ENCODE data around the gene LTBP2.
"Not testable (repeated sequence)": the region's sequence is repeated elsewhere in the genome, so short reads cannot be mapped to it uniquely, and the experiment has no call there.

Gene LTBP2

DNA sequence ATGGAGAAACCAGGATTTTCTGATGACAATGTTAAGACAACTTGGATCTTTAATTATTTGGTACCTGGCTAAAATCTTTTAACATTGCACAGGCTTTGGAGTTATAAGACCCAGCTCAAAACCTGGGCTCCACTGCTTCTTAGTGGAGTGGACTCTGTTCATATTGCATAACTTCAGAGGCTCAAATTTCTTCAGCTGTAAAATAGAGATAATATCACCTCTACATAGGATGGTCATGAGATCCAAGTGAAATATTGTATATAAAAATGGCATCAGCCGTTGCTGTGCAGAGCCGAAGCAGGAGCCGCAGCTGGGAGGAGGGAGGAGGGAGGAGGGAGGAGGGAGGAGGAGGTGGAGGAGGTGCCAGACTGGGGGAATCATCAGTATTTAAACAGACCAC is 129.5 kb downstream of the LTBP2 start:
- no peak for DNase-seq (ENCODE audit: low read depth)

DNA sequence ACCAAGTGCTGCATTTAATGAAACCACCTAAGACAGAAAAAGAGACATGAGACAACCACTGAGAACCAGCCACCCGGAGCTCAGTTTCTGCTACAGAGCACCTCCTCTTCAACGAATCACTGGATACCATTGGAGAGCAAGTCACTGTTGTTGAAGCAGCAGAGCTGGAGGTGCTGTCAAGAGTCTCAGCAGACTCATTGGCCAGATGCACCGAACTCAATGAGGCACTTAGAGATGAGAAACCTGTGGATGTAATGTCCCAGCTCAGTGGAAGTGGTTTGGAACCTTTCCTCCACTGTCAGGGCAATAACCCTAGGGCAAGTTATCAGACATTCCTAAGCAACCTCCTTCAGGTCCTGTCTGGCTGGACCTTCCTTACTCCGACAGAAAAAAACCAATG is 132.0 kb downstream of the LTBP2 start:
- DNase-seq (ENCODE audit: low read depth) = no peak

DNA sequence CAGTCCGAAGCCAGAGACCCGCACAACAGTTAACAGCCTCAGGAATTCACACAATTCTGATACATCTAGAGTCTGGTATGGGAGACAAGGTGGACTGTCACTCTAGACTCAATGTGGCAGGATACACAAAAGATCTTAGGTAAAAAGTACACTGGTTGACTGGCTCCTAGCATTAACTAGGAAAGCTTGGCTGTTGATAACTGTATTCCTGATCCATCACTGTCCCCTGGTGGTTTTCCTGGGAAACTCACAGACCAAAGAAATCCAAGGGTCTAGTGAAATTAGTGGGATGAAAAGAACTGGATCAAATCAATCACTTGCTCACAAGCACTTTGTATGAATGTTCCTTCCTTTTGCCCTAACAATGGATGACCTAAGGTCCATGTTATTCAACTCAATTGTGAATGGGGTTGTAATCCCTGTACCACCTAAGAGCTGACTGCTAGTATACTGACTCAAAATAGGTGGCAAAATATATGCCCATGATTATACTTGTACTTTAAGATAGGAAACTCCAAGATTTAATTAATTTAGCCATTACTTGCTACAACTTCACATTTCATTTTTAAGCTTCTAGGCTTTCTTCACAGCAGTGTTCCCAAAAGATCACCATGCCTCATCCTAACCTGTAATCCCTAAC is 132.9 kb downstream of the LTBP2 start:
- peak; percentile 58 for DNase-seq (ENCODE audit: low read depth)

DNA sequence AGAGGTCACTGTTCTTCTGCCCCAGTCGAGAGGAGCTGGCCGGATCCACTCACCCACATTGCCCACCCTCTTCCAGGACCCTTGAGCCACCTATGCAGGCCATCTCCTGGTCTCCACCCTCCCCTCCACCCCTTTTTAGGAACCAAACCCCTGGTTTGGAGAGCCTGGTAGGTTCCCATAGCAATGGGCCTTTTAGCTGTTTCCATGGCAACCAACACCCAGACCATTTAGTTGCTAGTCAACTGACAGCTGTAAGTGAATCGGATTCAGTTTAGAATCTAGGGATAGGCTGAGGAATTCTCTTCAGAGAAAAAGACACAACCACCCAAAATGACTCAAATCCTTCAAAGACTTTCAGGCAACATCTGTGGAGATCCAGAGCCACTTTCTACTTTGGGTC is 135.4 kb downstream of the LTBP2 start:
- DNase-seq (ENCODE audit: low read depth) = no peak

DNA sequence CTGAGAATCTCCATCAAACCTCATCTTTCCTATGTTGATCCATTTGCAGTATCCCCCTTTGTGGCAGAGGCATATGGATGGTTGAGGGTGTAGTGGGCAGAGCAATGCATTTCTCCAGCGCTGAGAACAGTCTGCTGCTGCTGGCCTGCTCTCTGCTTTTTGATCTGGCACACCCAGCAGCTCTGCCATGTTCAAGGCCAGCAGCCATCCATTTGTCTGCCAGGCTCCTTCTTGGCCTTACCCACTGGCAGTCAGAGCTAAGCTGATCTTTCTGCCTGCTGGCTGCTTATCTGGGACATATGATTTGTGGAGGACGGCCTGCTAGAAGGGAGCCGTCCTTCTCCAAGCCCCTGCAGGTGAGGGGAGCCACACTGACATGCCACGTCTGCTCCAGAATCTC is 135.9 kb downstream of the LTBP2 start:
- DNase-seq (ENCODE audit: low read depth) = no peak

DNA sequence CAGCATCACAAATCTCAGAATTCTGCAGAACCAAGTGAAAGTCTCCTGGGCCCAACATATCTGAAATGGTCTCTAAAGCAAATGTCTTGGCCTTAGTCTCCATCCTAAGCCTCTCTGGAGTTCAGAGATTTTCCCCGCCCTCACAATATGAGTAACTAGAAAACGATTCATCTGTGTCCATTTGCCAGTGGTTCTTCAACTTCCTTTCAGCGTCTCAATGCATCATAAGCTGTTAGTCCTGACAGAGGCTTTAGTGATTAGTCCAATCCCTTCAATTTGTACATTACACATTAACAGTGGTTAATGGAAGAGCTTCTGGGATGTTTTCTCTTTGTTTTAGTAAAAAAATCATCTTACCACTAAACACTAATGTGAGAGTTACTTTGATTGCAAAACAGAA is 136.4 kb downstream of the LTBP2 start:
- DNase-seq (ENCODE audit: low read depth) = peak; percentile 88

DNA sequence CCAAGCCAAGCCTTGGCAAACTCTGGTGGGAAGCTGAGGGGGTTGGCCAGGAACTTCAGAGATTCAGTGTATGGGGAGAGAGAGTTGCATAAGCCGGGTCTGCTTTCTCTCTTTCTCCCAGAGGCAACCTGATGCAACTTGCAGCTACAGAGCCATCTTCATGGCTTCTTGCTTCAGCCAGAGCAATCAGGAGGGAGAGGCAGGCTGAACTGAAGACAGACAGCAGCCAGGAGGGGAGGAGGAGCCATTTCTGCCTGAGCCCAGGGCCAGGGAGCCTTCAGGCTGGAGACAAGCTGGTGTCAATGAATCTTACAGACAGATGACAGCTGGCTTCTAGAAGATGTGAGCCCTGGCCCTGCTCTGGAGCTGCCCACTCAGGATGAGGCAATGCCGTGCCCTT is 137.7 kb downstream of the LTBP2 start:
- no peak for DNase-seq (ENCODE audit: low read depth)

DNA sequence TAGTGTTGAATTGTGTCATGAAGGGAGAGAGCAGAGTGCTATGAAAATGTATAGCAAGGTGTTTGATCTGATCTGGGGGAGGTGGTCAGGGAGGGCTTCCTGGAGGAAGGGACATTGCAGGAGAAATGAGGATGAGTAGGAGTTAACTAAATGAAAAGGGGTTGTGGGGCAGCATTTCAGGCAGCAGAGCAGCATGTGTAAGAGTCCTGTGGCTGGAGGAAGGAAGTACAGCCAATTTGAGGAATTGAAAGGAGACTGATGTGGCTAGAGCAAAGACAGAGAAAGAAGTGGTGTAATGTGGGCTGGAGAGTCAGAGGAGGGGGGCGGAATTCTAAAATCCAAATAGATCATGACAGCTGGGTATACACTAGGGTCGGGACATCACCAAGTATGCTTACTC is 139.4 kb downstream of the LTBP2 start:
- no peak for DNase-seq (ENCODE audit: low read depth)

DNA sequence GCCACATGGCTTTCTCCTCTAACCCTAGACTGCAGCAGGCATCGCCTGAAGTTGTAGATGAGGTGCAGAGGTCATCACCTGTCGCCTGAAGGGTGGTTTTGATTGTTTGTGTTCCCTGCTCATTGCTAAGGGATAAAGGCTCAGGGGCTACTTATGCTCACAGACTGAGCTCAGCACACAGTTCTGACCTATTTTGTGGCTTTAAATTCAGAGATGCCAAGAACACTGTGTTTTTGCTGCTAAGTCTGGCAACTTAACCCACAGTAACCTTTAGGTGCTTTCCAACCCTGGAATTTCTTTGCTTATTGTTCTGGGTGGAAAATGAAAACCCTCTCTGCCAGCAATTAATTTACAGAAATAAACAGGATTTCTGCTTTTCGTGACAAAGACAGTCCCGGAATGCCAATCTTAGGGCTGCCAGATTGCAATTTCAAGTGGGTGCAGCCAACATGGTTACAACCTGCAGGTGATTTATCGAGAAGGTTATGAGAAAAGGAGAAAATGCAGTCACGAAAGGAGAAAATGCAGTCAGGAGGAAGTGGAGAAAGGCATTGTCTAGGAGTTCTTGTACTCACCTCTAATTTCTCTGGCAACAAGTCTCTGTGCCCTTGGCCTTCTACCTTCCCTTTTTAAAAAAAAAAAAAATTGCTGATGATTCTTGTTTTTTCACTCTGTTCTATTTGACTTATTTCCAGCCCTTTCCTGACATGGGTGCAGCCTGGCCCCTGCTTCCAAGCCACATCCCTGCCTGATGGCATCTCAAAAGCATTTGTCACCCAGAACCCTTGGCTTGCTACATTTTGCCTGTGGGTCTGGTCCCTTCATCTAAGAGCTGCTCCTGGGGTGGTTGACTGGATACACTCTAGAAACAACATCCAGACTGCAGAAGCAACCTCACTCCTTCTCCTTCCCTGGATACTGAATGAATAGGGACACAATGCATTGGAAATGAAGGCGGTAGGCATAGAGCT is 142.2 kb downstream of the LTBP2 start:
- no peak for DNase-seq (ENCODE audit: low read depth)

DNA sequence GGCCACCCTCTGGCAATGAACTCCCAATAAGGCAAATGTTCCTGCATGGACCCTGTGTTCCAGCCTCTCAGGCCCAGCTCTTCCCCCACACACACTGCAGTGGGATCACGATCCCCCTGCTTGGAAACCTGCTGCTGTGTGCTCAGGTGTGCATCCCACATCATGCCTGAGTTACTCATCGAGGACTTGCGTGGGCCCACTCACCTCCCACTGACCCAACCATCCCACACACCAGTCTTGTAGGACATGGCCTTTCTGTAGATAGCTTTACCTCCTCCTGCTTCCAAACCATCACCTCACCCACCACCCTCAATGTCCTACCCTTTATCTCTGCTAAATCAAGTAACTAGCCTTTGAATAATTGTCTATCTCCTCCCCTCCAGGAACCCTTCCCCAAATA is 143.5 kb downstream of the LTBP2 start:
- DNase-seq (ENCODE audit: low read depth) = no peak

DNA sequence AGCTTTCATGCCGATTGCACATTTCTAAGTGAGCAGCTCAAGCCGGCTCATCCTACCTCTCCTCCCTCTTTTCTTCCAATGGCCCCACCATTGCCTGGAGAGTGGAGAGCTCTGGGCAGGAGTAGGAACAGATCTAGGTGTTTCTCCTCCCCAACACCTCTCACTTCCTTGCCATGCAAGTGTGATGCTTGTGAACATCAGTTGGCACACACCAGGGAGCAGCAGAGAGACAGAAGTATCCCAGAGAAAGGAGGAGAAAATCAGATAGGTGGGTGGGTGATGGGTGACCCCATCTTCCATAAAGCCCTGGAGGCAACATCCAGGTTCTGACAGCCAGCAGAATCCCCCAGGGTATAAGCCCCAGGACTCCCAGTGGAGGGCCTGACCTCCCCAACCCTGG is 146.7 kb downstream of the LTBP2 start:
- no peak for DNase-seq (ENCODE audit: low read depth)

DNA sequence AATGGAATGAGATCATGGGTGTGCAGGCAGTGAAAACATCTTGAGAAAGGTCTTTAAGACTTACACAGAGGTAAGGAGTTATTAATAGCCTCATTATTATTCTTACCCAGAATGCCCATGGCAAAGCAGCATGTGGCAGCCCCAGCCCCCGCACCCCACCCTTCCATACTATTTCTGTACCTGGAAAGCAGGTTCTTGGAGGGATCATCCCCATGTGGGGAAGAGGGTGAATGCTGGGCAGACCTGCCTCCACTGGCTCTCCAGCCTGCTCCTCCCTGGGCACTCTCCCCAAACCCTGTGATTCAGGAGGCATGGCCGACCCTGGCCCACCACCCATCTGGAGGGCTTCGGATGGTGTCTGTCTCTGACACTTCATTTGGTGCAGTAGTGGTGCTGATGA is 147.3 kb downstream of the LTBP2 start:
- no peak for DNase-seq (ENCODE audit: low read depth)

DNA sequence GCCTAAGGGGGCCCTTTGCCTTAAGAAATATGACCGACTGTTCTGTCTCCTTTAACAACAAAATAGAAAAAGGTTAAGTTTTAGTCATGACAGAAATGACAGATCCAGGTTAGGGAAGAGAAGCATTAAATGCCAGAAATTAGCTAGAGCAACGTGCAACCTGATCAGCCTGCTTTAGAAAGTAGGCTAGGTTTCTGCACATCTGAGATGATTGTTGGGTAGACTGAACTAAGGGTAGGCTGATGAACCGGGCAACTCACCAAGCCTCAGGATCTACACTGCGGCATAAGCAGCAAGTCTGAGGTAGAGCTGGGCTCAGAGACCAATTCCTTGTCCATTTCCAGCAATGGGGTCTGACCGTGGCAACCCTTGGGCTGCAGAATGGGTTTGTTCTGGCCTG is 148.3 kb downstream of the LTBP2 start:
- no peak for DNase-seq (ENCODE audit: low read depth)

DNA sequence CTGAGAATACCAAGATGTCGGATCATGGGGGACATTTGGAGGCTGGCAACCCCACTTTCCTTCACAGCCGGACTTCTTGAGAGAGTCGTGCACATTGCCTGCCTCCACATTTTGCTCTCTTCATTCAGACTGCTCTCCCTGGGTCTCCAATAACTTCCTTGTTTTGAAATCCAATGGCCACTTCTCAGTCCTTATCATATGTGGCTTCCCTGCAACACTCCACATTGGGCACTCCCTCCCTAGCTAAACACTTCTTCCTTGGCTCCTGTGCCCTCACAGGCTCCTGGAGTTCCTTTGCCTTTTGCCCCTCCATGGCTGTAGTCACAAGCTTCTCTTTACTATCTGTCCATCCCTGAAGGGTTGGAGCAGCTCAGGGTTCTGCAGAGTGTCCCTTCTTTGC is 149.0 kb downstream of the LTBP2 start:
- DNase-seq (ENCODE audit: low read depth) = no peak

DNA sequence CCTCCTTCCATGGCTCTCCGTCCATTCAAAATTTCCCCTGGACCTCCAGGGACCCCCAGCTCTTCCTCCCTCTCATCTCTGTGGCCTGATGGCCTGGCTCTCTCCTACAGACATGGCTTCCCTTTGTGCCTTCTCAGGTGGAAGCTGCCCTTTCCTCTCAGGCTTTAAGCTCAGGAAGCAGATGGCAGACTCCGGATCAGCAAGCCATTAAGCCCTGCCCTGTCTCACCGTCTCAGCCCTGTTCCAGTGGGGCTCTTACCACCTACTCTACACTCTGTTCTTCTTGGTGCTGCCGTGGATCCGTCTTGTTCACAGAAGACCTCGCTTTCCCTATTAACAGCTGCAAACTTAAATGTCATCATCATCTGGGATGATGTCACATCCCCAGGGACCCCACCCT is 152.1 kb downstream of the LTBP2 start:
- no peak for DNase-seq (ENCODE audit: low read depth)

DNA sequence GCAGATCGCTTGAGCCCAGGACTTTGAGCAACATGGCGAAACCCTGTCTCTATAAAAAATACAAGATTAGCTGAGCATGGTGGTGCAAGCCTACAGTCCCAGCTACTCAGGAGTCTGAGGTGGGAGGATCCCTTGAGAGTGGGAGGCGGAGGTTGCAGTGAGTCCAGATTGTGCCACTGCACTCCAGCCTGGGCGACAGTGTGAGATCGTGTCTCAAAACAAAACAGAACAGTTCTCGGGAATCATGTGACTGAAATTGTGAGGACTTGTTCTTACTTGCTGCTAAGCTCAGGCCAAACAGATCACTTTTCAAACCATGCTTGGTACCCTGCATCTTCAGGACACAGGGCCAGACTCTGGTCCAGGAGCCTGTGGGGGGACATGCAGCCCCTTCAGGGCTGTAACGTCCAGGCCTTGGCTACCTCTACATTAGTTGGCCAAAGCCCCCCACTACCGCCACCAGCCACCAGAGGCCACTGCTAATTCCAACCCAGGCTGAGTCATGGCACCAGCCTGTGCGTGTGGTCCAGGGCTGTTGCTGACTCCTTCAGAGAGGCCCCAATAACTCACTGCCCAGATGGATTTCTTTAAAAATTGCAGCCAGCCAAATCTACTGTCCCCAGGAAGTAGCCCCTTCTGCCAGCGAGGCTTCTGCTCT is 152.6 kb downstream of the LTBP2 start:
- DNase-seq (ENCODE audit: low read depth) = peak; percentile 81

DNA sequence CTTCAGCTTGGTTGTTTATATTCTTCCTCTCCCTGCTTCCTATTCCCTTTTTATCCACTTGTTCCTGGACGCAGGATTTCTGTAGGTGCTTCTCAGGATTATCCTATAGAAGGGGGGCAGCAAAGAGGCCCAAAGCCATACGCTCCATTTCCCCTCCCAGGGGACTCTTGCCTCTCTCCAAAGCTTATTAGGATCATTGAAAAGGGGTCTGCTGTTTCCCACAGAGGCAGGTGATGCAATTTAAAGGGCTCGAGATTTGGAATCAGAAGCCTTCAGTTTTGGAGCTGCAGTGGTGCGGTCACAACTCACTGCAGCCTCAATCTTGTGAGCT is 154.5 kb downstream of the LTBP2 start:
- DNase-seq (ENCODE audit: low read depth) = no peak

DNA sequence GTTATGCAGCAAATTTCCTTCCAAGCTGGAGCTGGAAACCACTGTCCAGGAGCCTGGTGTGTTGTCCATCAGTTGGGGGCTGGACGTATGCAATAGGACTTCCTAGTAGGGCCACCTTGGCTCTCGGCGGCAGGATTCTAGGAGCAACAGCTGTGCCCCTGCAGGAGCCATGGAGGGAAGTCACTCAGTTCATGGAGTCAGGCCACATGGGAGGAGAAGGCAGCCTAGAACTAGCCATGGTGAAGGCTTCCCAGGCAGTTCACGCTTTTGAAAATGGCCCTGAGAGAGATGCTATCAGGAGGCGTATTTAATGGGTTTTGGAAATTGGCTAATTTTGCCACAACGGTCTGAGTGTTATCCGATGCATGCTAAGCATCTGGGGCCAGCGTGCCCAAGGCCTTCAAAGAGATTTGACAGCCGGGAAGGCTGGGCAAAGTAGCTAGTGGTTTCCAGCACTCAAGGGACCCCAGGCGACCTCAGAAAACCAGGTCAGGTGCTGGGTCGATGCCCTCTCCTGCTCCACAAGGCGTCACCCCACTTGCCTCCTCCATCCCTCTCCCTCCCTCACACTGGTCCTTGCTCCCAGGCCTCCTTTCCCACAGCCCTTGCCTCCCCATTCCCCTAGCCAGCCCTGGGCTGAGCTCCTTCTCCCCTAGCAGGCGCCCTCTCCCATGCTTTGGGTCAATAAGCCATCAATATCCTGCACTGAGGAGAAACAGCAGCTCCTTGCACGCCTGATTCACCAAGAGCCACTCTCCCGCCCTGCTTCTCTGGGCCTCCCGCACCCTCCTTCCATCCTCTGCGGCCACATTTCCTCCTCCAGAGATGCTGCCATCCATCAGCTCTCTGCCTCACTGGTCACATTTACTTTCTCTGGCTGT is 155.1 kb downstream of the LTBP2 start:
- no peak for DNase-seq (ENCODE audit: low read depth)

DNA sequence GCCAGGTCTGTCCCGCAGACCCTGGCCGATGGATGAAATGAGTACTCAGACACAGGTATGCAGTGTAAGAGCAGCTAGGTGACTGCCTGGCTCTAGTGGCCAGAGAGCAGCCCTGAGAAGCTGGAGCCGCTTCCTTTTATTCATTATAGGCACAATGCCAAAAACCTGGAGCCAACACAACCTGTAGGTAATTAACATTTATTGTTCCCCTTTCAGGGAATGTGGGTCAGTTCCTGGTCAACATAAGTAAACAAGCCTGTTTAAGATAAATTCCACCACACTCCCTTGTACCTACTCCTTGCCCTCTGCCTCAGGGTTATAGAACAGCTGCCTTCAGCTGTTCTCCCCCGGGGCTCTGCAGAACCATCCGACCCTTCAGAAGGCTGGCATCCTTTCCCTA is 157.6 kb downstream of the LTBP2 start:
- DNase-seq (ENCODE audit: low read depth) = not testable (repeated sequence)
